HepG2 (cell line): ENCODE measurements around the gene HRH3. TPM values are rescaled to one million over a fixed set of nuclear protein-coding genes. Genes with fewer than 3 reads are reported as not detected.

Experiments used
- HMGA1 ChIP-seq: sonication (generic); formaldehyde crosslinking; conservative IDR thresholded peaks from 2 replicates; pipeline ENCODE4 v1.4.0; 2020; ENCODE audit warnings: missing genetic modification reagents
- HNF4G ChIP-seq, 2 experiments: sonication (generic) in 1 of 2; formaldehyde crosslinking in 1 of 2; IDR thresholded peaks; 2 replicates each; pipeline versions ENCODE4 v1.4.0 to v1.6.1; 2011 to 2020; ENCODE audit warnings: borderline replicate concordance in 2 of 2, low read depth in 2 of 2, mild to moderate bottlenecking in 2 of 2, low read length in 1 of 2, missing genetic modification reagents in 1 of 2, moderate library complexity in 1 of 2
- KAT7 ChIP-seq: IDR thresholded peaks from 2 replicates; pipeline ENCODE4 v1.6.1; 2018; ENCODE audit warnings: borderline replicate concordance, missing compliant biosample characterization
- NFRKB ChIP-seq: fragments of 450-650 bp; IDR thresholded peaks from 2 replicates; pipeline ENCODE4 v1.6.1; 2017
- RBM39 ChIP-seq: fragments of 200-400 bp; formaldehyde crosslinking; IDR thresholded peaks from one replicate; pipeline ENCODE4 v1.6.1; 2018; ENCODE audit warnings: antibody characterized with exemption, mild to moderate bottlenecking, low read depth, low read length; ENCODE audit not compliant: poor library complexity, severe bottlenecking
- RCOR2 ChIP-seq: IDR thresholded peaks from 2 replicates; pipeline ENCODE4 v1.6.1; 2016; ENCODE audit warnings: missing biosample characterization, missing genetic modification reagents
- XRCC5 ChIP-seq: fragments of 200-400 bp; formaldehyde crosslinking; optimal IDR thresholded peaks from 2 replicates; pipeline ENCODE3; 2017; ENCODE audit warnings: mild to moderate bottlenecking, low read length
- ZNF180 ChIP-seq: sonication (generic); formaldehyde crosslinking; IDR thresholded peaks from 2 replicates; pipeline ENCODE4 v1.4.0; 2020; ENCODE audit warnings: low read depth, missing genetic modification reagents, borderline replicate concordance
- ZNF431 ChIP-seq: sonication (generic); formaldehyde crosslinking; IDR thresholded peaks from 2 replicates; pipeline ENCODE4 v1.9.0; 2022; ENCODE audit warnings: missing genetic modification reagents, low read depth, mild to moderate bottlenecking, borderline replicate concordance
- ZNF44 ChIP-seq: sonication (generic); formaldehyde crosslinking; IDR thresholded peaks from 2 replicates; pipeline ENCODE4 v1.5.1; 2020; ENCODE audit warnings: mild to moderate bottlenecking, missing genetic modification reagents
- ZNF543 ChIP-seq: sonication (generic); formaldehyde crosslinking; IDR thresholded peaks from 2 replicates; pipeline ENCODE4 v1.4.0; 2020; ENCODE audit warnings: mild to moderate bottlenecking, missing genetic modification reagents
- polyA plus RNA-seq, 8 experiments: library from polyadenylated mRNA; depleted of rRNA in 3 of 8; stranded (reverse) in 7 of 8; unstranded in 1 of 8; fragments of >200 nt; fragmentation: Illumina TruSeq in 4 of 8; extraction: Trizol in 4 of 8; gene quantifications; 2 replicates each; pipeline versions ENCODE4 v1.2.1 to v1.2.3, GENCODE V29; 2011 to 2016; ENCODE audit warnings: low read depth in 4 of 8, missing spikeins in 1 of 8, mixed read lengths in 1 of 8; ENCODE audit not compliant: insufficient read depth in 1 of 8
- total RNA-seq, 5 experiments: library from RNA; depleted of rRNA; stranded (reverse); fragments of >200 nt; fragmentation: Illumina TruSeq; extraction: Trizol; gene quantifications; 2 replicates each; pipeline ENCODE4 v1.2.3, GENCODE V29; 2016; ENCODE audit warnings: low read depth in 1 of 5
- TF ChIP-seq, protein P1 (sequence below): sonication (generic); formaldehyde crosslinking; IDR thresholded peaks from 2 replicates; pipeline ENCODE4; 2020; ENCODE audit warnings: missing genetic modification reagents, mild to moderate bottlenecking, borderline replicate concordance
- TF ChIP-seq, protein P2 (sequence below): sonication (generic); formaldehyde crosslinking; IDR thresholded peaks from 2 replicates; pipeline ENCODE4 v1.5.0; 2020; ENCODE audit warnings: missing genetic modification reagents, mild to moderate bottlenecking, borderline replicate concordance
- TF ChIP-seq, protein P3 (sequence below): sonication (generic); formaldehyde crosslinking; IDR thresholded peaks from 2 replicates; pipeline ENCODE4 v1.5.0; 2020; ENCODE audit warnings: missing genetic modification reagents
- TF ChIP-seq, protein P4 (sequence below): sonication (generic); formaldehyde crosslinking; IDR thresholded peaks from 2 replicates; pipeline ENCODE4 v1.5.0; 2020; ENCODE audit warnings: mild to moderate bottlenecking, missing genetic modification reagents, borderline replicate concordance
- TF ChIP-seq, protein P5 (sequence below): sonication (generic); formaldehyde crosslinking; IDR thresholded peaks from 2 replicates; pipeline ENCODE4 v1.4.0; 2020; ENCODE audit warnings: missing genetic modification reagents, borderline replicate concordance

Gene HRH3
- total and polyA plus RNA-seq, 2 of the 13 experiments (the other 11 are each of a cell fraction or from before 2014, with no cell fraction given), result 0.18 TPM; not detected in 1

DNA sequence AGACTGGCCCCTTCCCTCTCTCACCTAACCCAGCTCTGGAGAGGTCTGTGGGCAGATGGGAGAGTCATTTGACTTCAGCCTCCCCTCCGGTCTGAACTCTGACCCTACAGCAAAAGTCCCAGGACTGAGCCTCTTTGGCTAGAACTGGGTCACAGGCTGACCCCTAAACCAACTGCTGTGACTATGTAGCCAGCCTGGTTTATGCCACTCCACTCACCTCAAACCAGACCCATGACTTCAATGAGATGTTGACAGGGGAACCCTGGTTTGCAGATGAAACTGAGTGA, 17.4 kb upstream of the HRH3 start (continued):
- TF ChIP-seq, protein P1, sequence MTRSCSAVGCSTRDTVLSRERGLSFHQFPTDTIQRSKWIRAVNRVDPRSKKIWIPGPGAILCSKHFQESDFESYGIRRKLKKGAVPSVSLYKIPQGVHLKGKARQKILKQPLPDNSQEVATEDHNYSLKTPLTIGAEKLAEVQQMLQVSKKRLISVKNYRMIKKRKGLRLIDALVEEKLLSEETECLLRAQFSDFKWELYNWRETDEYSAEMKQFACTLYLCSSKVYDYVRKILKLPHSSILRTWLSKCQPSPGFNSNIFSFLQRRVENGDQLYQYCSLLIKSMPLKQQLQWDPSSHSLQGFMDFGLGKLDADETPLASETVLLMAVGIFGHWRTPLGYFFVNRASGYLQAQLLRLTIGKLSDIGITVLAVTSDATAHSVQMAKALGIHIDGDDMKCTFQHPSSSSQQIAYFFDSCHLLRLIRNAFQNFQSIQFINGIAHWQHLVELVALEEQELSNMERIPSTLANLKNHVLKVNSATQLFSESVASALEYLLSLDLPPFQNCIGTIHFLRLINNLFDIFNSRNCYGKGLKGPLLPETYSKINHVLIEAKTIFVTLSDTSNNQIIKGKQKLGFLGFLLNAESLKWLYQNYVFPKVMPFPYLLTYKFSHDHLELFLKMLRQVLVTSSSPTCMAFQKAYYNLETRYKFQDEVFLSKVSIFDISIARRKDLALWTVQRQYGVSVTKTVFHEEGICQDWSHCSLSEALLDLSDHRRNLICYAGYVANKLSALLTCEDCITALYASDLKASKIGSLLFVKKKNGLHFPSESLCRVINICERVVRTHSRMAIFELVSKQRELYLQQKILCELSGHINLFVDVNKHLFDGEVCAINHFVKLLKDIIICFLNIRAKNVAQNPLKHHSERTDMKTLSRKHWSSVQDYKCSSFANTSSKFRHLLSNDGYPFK (CRISPR knock-in tag), result no peak; the same call in 1 of the 2 replicates
- peak; percentile 22; the same call in 1 of the 2 replicates for TF ChIP-seq RCOR2
- TF ChIP-seq NFRKB, result no peak
- TF ChIP-seq, protein P2, sequence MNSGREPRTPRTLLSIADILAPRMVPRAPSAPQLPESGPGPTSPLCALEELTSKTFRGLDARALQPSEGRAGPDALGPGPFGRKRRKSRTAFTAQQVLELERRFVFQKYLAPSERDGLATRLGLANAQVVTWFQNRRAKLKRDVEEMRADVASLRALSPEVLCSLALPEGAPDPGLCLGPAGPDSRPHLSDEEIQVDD (CRISPR knock-in tag), result 0 out of 2 replicates have a peak, but pooled peaks have one; percentile 6
- TF ChIP-seq KAT7, result no peak
- TF ChIP-seq, protein P3, sequence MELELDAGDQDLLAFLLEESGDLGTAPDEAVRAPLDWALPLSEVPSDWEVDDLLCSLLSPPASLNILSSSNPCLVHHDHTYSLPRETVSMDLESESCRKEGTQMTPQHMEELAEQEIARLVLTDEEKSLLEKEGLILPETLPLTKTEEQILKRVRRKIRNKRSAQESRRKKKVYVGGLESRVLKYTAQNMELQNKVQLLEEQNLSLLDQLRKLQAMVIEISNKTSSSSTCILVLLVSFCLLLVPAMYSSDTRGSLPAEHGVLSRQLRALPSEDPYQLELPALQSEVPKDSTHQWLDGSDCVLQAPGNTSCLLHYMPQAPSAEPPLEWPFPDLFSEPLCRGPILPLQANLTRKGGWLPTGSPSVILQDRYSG (CRISPR knock-in tag), result 0 out of 2 replicates have a peak, but pooled peaks have one; percentile 80
- peak; percentile 48; the same call in 1 of the 2 replicates for TF ChIP-seq ZNF44 (CRISPR knock-in tag)
- TF ChIP-seq ZNF431 (CRISPR knock-in tag), result peak; percentile 8; the same call in 1 of the 2 replicates
- TF ChIP-seq, protein P4, sequence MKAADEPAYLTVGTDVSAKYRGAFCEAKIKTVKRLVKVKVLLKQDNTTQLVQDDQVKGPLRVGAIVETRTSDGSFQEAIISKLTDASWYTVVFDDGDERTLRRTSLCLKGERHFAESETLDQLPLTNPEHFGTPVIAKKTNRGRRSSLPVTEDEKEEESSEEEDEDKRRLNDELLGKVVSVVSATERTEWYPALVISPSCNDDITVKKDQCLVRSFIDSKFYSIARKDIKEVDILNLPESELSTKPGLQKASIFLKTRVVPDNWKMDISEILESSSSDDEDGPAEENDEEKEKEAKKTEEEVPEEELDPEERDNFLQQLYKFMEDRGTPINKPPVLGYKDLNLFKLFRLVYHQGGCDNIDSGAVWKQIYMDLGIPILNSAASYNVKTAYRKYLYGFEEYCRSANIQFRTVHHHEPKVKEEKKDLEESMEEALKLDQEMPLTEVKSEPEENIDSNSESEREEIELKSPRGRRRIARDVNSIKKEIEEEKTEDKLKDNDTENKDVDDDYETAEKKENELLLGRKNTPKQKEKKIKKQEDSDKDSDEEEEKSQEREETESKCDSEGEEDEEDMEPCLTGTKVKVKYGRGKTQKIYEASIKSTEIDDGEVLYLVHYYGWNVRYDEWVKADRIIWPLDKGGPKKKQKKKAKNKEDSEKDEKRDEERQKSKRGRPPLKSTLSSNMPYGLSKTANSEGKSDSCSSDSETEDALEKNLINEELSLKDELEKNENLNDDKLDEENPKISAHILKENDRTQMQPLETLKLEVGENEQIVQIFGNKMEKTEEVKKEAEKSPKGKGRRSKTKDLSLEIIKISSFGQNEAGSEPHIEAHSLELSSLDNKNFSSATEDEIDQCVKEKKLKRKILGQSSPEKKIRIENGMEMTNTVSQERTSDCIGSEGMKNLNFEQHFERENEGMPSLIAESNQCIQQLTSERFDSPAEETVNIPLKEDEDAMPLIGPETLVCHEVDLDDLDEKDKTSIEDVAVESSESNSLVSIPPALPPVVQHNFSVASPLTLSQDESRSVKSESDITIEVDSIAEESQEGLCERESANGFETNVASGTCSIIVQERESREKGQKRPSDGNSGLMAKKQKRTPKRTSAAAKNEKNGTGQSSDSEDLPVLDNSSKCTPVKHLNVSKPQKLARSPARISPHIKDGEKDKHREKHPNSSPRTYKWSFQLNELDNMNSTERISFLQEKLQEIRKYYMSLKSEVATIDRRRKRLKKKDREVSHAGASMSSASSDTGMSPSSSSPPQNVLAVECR (CRISPR knock-in tag), result 0 out of 2 replicates have a peak, but pooled peaks have one; percentile 4
- TF ChIP-seq HMGA1 (CRISPR knock-in tag), result no peak
- peak; percentile 47; the same call in 1 of the 2 replicates for TF ChIP-seq ZNF543 (CRISPR knock-in tag)
- TF ChIP-seq HNF4G (IDR thresholded peaks at IDR 0.05; ENCODE audit: borderline replicate concordance, low read depth, low read length), result peak; percentile 21; the same call in 1 of the 2 replicates
- TF ChIP-seq HNF4G (CRISPR knock-in tag; IDR thresholded peaks at IDR 0.05; ENCODE audit: borderline replicate concordance, low read depth), result no peak
- TF ChIP-seq ZNF180 (CRISPR knock-in tag), result 0 out of 2 replicates have a peak, but pooled peaks have one; percentile 53
- TF ChIP-seq XRCC5, result peak; percentile 3
- no peak for TF ChIP-seq RBM39
- TF ChIP-seq, protein P5, sequence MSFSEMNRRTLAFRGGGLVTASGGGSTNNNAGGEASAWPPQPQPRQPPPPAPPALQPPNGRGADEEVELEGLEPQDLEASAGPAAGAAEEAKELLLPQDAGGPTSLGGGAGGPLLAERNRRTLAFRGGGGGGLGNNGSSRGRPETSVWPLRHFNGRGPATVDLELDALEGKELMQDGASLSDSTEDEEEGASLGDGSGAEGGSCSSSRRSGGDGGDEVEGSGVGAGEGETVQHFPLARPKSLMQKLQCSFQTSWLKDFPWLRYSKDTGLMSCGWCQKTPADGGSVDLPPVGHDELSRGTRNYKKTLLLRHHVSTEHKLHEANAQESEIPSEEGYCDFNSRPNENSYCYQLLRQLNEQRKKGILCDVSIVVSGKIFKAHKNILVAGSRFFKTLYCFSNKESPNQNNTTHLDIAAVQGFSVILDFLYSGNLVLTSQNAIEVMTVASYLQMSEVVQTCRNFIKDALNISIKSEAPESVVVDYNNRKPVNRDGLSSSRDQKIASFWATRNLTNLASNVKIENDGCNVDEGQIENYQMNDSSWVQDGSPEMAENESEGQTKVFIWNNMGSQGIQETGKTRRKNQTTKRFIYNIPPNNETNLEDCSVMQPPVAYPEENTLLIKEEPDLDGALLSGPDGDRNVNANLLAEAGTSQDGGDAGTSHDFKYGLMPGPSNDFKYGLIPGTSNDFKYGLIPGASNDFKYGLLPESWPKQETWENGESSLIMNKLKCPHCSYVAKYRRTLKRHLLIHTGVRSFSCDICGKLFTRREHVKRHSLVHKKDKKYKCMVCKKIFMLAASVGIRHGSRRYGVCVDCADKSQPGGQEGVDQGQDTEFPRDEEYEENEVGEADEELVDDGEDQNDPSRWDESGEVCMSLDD (CRISPR knock-in tag), result 0 out of 2 replicates have a peak, but pooled peaks have one; percentile 13
